Stomach (tissue), 4 donors: Measurements from ENCODE around the gene PPP2R5C.

Experiments used
- CTCF ChIP-seq, 7 experiments: fragments of 450-650 bp in 4 of 7; fragments of 200-600 bp in 3 of 7; sonication (generic) in 3 of 7; IDR thresholded peaks; one replicate each; pipeline ENCODE4 v1.5.1; 2016 to 2019; ENCODE audit warnings: antibody characterized with exemption in 7 of 7, control low read depth in 2 of 7, mild to moderate bottlenecking in 1 of 7
- EP300 ChIP-seq: sonication (generic); formaldehyde crosslinking; IDR thresholded peaks from one replicate; pipeline ENCODE4 v1.6.1; 2017; ENCODE audit warnings: antibody characterized with exemption
- POLR2A ChIP-seq, 4 donors: fragments of 450-650 bp; IDR thresholded peaks; one replicate each; pipeline ENCODE4 v1.6.1; 2016; ENCODE audit warnings: antibody characterized with exemption in 4 of 4, control low read depth in 2 of 4, mild to moderate bottlenecking in 1 of 4, moderate library complexity in 1 of 4

DNA sequence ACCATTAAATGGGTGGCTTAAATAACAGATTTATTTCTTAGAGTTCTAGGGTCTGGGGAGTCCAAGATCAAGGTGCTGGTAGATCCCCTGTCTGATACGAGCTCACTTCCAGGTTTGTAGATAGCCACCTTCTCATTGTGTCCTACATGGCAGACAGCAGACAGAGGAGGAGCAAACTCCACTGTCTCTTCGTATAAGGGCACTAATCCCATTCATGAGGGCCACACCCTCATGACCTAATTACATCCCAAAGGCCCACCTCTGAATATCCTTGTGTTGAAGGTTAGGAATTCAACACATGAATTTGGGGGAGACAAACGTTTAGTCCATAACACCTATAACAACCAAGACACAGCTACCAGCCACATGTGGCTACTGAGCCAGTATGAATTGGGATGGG lies 47.1 kb upstream of the PPP2R5C start:
- TF ChIP-seq CTCF (IDR thresholded peaks at IDR 0.05) (no peak), EP300 (no peak), POLR2A (IDR thresholded peaks at IDR 0.05) (no peak)
